ENCODE data around the gene NID1.

DNA sequence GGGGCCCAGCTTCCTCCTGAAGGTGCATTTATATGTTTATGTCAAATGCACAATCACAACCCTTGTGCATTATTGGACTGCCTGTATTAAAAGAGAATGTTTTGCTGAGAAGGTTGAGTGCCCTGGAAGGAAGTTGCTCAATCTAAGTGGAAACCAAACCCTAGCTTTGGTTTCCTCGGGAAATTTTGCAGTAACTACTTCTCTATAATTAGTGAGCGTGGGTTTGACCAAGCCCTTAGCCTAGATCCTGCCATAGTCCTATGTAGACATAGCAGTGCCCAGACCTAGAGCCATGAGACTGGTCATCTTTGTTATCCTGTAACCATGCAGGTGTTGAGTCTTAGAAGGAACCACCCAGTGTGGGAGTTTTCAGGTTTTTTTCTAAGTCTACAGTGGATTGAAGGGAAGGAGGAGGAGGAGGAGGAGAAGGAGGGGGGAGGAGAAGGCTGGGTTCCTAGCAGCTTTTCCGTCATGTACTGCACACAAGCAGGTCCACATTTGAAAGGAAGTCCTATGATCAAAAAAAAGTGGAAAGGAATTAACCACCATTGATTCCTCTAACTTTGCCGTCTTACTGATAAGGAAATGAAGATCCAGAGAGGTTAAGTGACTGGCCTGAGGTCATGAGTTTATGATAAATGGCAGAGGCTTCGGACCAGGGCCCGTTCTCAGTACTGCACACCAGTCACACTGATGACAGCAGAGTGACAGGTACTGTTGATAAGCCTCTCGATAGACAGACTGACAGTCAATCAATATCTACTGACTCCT lies 126.0 kb downstream of the NID1 start:
- TF ChIP-seq POLR2A (IDR thresholded peaks at IDR 0.05) (no peak), EP300 (IDR thresholded peaks at IDR 0.05) (no peak), POLR2AphosphoS5 (IDR thresholded peaks at IDR 0.05) (no peak)
- TF ChIP-seq, protein P1, sequence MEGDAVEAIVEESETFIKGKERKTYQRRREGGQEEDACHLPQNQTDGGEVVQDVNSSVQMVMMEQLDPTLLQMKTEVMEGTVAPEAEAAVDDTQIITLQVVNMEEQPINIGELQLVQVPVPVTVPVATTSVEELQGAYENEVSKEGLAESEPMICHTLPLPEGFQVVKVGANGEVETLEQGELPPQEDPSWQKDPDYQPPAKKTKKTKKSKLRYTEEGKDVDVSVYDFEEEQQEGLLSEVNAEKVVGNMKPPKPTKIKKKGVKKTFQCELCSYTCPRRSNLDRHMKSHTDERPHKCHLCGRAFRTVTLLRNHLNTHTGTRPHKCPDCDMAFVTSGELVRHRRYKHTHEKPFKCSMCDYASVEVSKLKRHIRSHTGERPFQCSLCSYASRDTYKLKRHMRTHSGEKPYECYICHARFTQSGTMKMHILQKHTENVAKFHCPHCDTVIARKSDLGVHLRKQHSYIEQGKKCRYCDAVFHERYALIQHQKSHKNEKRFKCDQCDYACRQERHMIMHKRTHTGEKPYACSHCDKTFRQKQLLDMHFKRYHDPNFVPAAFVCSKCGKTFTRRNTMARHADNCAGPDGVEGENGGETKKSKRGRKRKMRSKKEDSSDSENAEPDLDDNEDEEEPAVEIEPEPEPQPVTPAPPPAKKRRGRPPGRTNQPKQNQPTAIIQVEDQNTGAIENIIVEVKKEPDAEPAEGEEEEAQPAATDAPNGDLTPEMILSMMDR (IDR thresholded peaks at IDR 0.05), result no peak
